ENCODE results near the gene OBSCN. TPM values are rescaled to one million over a fixed set of nuclear protein-coding genes. Genes with fewer than 3 reads are reported as not detected.
A peak's percentile ranks its signal among the peaks of the same experiment; 100 is the strongest.

OBSCN gene
- total and polyA plus RNA-seq, 9 donors: 184 to 401 (median 297) TPM

- no peak overlapping the region for H3K27ac ChIP-seq (ENCODE audit: low read length)
- peaks cover 26% of the 10 kb centered on the region for H3K9me3 ChIP-seq (replicated peaks; ENCODE audit: control insufficient read depth, low read depth, low read length)
- DNase-seq: no peak
- no peak overlapping the region for H3K4me3 ChIP-seq (ENCODE audit: low read length)
- 91% methylated on average over 17 of the region's 18 CpGs for WGBS (ENCODE audit: insufficient coverage)
- H3K36me3 ChIP-seq (ENCODE audit: control insufficient read depth, insufficient read depth, low read length): peaks cover 82% of the 10 kb centered on the region
- H3K4me1 ChIP-seq (ENCODE audit: control insufficient read depth, insufficient read depth, low read length): no peaks in the 10 kb centered on the region
- H3K27me3 ChIP-seq (ENCODE audit: control insufficient read depth, insufficient read depth, low read length): no peaks in the 10 kb centered on the region
Measured at GRCh38 chr1:228308085-228308601, 100.3 kb downstream of the OBSCN start.

DNA sequence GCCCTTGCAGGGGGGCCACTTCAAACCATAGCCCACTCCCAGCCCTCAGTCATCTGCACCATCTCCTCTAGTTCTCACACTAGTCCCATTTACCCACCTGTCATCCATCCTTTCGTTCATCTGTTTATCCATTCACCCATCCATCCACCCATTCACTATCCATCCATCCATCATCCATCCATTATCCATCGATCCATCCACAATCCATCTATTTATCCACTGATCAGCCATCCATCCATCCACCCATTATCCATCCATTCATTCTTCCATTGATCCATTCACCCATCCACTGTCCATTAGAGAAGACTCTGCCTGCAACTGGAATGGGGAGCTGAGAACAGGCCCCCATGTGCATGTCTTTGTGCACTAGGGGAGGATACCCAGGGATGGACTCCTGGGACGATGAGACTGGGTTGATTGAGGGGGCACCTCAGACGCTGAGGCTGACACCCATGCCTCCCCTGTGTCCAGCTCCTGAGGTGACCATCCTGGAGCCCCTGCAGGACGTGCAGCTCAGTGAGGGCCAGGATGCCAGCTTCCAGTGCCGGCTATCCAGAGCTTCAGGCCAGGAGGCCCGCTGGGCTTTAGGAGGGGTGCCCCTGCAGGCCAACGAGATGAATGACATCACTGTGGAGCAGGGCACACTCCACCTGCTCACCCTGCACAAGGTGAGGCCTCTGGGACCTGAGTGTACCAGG lies 100.9 kb downstream of the OBSCN start:
- WGBS (ENCODE audit: insufficient coverage): 77% methylated on average over 7 of the region's 8 CpGs
- H3K4me1 ChIP-seq (ENCODE audit: control insufficient read depth, insufficient read depth, low read length): no peaks in the 10 kb centered on the region
- peaks cover 77% of the 10 kb centered on the region for H3K36me3 ChIP-seq (ENCODE audit: control insufficient read depth, insufficient read depth, low read length)

GRCh38 chr1:228309326-228310067 lies 101.7 kb downstream of the OBSCN start:
- Histone ChIP-seq H3K27me3 (ENCODE audit: control insufficient read depth, insufficient read depth, low read length) (no peaks in the 10 kb centered on the region), H3K9me3 (replicated peaks; ENCODE audit: control insufficient read depth, low read depth, low read length) (peaks cover 24% of the 10 kb centered on the region), H3K36me3 (ENCODE audit: control insufficient read depth, insufficient read depth, low read length) (peaks cover 70% of the 10 kb centered on the region), H3K4me3 (ENCODE audit: low read length) (no peak overlapping the region), H3K4me1 (ENCODE audit: control insufficient read depth, insufficient read depth, low read length) (peaks cover 7% of the 10 kb centered on the region), H3K27ac (ENCODE audit: low read length) (no peak overlapping the region)
- no peak for DNase-seq
- WGBS (ENCODE audit: insufficient coverage): 86% methylated on average over 7 of the region's 8 CpGs

More for the DNA sequence above, 100.9 kb downstream of the OBSCN start:
- DNase-seq: no peak
- Histone ChIP-seq H3K27ac (ENCODE audit: low read length) (no peak overlapping the region), H3K27me3 (ENCODE audit: control insufficient read depth, insufficient read depth, low read length) (no peaks in the 10 kb centered on the region), H3K4me3 (ENCODE audit: low read length) (no peak overlapping the region), H3K9me3 (replicated peaks; ENCODE audit: control insufficient read depth, low read depth, low read length) (peaks cover 24% of the 10 kb centered on the region)

GRCh38 chr1:228310162-228310792 lies 102.4 kb downstream of the OBSCN start:
- H3K27me3 ChIP-seq (ENCODE audit: control insufficient read depth, insufficient read depth, low read length): no peaks in the 10 kb centered on the region
- H3K36me3 ChIP-seq (ENCODE audit: control insufficient read depth, insufficient read depth, low read length): peaks cover 66% of the 10 kb centered on the region
- DNase-seq: no peak
- H3K4me3 ChIP-seq (ENCODE audit: low read length): no peak overlapping the region
- H3K4me1 ChIP-seq (ENCODE audit: control insufficient read depth, insufficient read depth, low read length): peaks cover 14% of the 10 kb centered on the region
- 93% methylated on average over 3 of the region's 3 CpGs for WGBS (ENCODE audit: insufficient coverage)
- peaks cover 24% of the 10 kb centered on the region for H3K9me3 ChIP-seq (replicated peaks; ENCODE audit: control insufficient read depth, low read depth, low read length)
- H3K27ac ChIP-seq (ENCODE audit: low read length): no peak overlapping the region

DNA sequence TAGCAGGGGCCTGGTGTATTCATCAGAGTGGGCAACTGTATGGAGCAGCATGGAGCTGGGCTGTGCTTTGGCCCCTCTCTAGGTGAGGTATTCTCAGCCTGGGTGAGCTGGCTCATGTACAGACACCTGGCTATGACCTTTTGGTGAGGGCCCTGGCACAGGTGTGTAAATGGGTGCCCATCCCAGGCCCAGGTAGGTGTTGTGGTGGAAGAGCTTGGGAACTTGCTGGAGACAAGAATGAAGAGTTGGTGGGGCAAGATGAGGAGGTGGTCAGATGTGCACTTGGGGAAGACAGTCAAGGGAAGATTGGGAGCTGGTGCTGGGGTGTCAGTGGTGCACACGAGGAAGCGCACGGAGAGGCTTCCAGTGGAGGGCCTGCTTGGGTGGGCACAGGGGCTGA lies 103.2 kb downstream of the OBSCN start:
- peaks cover 71% of the 10 kb centered on the region for H3K36me3 ChIP-seq (ENCODE audit: control insufficient read depth, insufficient read depth, low read length)
- peaks cover 19% of the 10 kb centered on the region for H3K4me1 ChIP-seq (ENCODE audit: control insufficient read depth, insufficient read depth, low read length)
- 100% methylated on average over 3 of the region's 3 CpGs for WGBS (ENCODE audit: insufficient coverage)
- H3K9me3 ChIP-seq (replicated peaks; ENCODE audit: control insufficient read depth, low read depth, low read length): peaks cover 24% of the 10 kb centered on the region
- H3K4me3 ChIP-seq (ENCODE audit: low read length): no peak overlapping the region
- DNase-seq: no peak
- H3K27me3 ChIP-seq (ENCODE audit: control insufficient read depth, insufficient read depth, low read length): no peaks in the 10 kb centered on the region
- no peak overlapping the region for H3K27ac ChIP-seq (ENCODE audit: low read length)

DNA sequence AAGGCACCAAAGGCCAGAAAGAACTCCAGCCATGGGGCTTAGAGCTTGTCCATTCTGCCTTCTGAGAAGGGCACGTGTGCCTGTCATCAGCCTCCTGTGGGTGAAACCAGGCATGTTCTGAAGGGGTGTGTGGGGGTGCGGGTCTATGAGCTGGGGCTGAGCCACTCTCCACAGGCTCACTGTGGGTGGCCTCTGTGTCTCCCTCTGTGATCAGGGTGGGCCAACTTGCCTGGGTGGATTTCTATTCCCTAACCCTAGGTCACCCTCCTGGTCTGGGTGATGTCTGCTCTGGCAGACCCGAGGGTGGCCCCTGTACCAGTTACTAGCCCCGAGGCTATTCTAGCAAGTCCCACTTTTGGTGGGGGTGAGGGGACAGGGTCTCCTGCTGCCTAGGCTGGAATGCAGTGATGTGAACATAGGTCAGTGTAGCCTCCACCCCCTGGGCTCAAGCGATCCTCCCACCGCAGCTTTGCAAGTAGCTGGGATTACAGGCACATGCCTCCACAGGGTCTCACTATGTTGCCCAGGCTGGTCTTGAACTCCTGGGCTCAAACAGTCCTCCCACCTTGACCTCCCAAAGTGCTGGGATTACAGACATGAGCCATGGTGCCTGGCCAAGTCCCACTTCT lies 104.4 kb downstream of the OBSCN start:
- H3K4me1 ChIP-seq (ENCODE audit: control insufficient read depth, insufficient read depth, low read length): peaks cover 19% of the 10 kb centered on the region
- no peak for DNase-seq
- 92% methylated on average over 3 of the region's 6 CpGs for WGBS (ENCODE audit: insufficient coverage)
- H3K27me3 ChIP-seq (ENCODE audit: control insufficient read depth, insufficient read depth, low read length): no peaks in the 10 kb centered on the region
- H3K36me3 ChIP-seq (ENCODE audit: control insufficient read depth, insufficient read depth, low read length): peaks cover 75% of the 10 kb centered on the region
- H3K27ac ChIP-seq (ENCODE audit: low read length): no peak overlapping the region
- H3K4me3 ChIP-seq (ENCODE audit: low read length): no peak overlapping the region
- H3K9me3 ChIP-seq (replicated peaks; ENCODE audit: control insufficient read depth, low read depth, low read length): peaks cover 24% of the 10 kb centered on the region

DNA sequence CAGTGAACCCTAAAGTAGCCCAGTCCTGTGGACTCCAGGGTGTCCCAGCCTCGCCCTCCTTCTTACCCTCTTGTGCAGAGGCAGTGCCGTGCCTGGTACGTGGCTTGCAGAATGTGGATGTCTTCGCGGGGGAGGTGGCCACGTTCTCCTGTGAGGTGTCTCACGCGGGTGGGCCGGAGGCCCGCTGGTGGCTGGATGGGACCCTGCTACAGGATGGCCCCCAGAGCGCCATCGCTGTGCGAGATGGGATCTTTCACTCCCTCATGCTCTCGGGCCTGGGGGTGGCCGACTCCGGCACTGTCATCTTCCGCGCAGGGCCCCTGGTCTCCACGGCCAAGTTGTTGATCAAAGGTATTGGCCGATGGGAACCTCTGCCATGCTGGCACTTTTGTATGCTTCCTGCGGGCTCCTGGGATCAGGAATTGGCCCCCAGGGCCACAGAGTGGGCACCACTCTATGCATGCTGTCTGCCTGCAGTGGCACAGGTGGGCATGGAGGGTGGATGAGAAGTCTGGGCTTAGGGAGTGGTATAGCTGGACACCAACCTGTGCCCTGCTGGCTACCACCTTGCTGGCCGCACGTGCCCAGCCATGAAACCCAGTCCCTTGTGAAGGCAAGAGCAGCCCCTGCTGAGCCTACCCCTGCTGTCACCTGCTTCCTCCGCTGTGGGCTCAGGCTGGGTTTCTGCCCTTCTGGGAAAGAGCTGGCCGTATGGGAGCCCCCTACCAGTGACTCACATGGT lies 105.9 kb downstream of the OBSCN start:
- H3K4me1 ChIP-seq (ENCODE audit: control insufficient read depth, insufficient read depth, low read length): peaks cover 19% of the 10 kb centered on the region
- no peak overlapping the region for H3K27ac ChIP-seq (ENCODE audit: low read length)
- no peak for DNase-seq
- 96% methylated on average over 25 of the region's 25 CpGs for WGBS (ENCODE audit: insufficient coverage)
- no peak overlapping the region for H3K4me3 ChIP-seq (ENCODE audit: low read length)
- peaks cover 24% of the 10 kb centered on the region for H3K9me3 ChIP-seq (replicated peaks; ENCODE audit: control insufficient read depth, low read depth, low read length)
- peaks cover 76% of the 10 kb centered on the region for H3K36me3 ChIP-seq (ENCODE audit: control insufficient read depth, insufficient read depth, low read length)
- H3K27me3 ChIP-seq (ENCODE audit: control insufficient read depth, insufficient read depth, low read length): no peaks in the 10 kb centered on the region

- peaks cover 76% of the 10 kb centered on the region for H3K36me3 ChIP-seq (ENCODE audit: control insufficient read depth, insufficient read depth, low read length)
- 78% methylated on average over 3 of the region's 3 CpGs for WGBS (ENCODE audit: insufficient coverage)
Measured at GRCh38 chr1:228314315-228314657, 106.4 kb downstream of the OBSCN start.

DNA sequence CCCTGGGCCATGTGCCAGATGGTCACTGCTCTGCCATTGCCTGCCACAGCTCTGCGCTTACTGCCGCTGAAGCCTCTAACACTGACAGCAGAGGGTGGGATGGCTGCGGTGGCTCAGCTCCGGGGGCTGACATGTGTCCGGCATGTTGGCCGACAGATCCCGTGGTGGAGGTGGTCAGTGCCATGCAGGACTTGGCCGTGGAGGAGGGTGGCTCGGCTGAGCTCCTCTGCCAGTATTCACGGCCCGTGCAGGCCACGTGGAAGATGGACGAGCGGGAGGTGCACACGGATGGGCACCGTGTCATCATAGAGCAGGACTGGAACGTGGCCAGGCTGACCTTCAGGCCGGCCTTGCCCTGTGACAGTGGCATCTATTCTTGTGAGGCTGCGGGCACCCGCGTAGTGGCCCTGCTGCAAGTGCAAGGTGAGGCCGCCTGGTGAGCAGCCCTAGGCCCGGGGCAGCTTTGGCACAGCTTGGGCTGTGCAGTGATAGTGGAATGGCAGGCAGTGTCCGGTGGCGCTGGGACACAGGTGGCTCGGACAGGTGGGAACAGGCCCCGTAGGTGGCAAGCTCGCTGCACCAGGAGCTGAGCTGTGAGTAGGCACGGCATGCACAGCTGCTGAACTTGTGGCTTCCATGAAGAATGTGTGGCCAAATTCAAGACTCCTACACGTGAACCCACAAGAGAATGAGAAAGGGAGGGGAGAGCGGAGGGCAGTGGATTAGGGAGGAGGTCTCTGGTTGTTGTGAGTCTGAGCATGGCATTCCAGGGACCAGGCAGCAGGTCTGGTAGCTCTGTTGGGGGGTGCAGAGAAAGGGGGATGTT lies 107.0 kb downstream of the OBSCN start:
- DNase-seq: no peak
- Histone ChIP-seq H3K27me3 (ENCODE audit: control insufficient read depth, insufficient read depth, low read length) (no peaks in the 10 kb centered on the region), H3K9me3 (replicated peaks; ENCODE audit: control insufficient read depth, low read depth, low read length) (peaks cover 24% of the 10 kb centered on the region), H3K4me1 (ENCODE audit: control insufficient read depth, insufficient read depth, low read length) (peaks cover 19% of the 10 kb centered on the region), H3K27ac (ENCODE audit: low read length) (peak overlapping the region; percentile 15), H3K4me3 (ENCODE audit: low read length) (no peak overlapping the region), H3K36me3 (ENCODE audit: control insufficient read depth, insufficient read depth, low read length) (peaks cover 77% of the 10 kb centered on the region)
- 86% methylated on average over 31 of the region's 31 CpGs for WGBS (ENCODE audit: insufficient coverage)

More at GRCh38 chr1:228314315-228314657, 106.4 kb downstream of the OBSCN start:
- DNase-seq: no peak
- peaks cover 19% of the 10 kb centered on the region for H3K4me1 ChIP-seq (ENCODE audit: control insufficient read depth, insufficient read depth, low read length)
- H3K27ac ChIP-seq (ENCODE audit: low read length): peak overlapping the region; percentile 13
- H3K4me3 ChIP-seq (ENCODE audit: low read length): no peak overlapping the region
- H3K27me3 ChIP-seq (ENCODE audit: control insufficient read depth, insufficient read depth, low read length): no peaks in the 10 kb centered on the region
- peaks cover 24% of the 10 kb centered on the region for H3K9me3 ChIP-seq (replicated peaks; ENCODE audit: control insufficient read depth, low read depth, low read length)

Data from muscle of leg (tissue), 11 donors.